Osteoblast (primary cell): ENCODE measurements around the gene FGD5. TPM values are rescaled to one million over a fixed set of nuclear protein-coding genes. Genes with fewer than 3 reads are reported as not detected.

ENCODE experiments used
- DNase-seq: peaks from one replicate; pipeline ENCODE4 v3.0.0; 2011; ENCODE audit warnings: low spot score, mixed read lengths; ENCODE audit not compliant: insufficient read length; ENCODE audit errors: missing footprints
- H2AFZ ChIP-seq: 2 replicates; pipeline ENCODE4 v1.6.0; 2011; ENCODE audit warnings: mild to moderate bottlenecking, low read length
- H3K27ac ChIP-seq: 2 replicates; pipeline ENCODE4 v1.5.1; 2011; ENCODE audit warnings: mild to moderate bottlenecking, low read depth, low read length, moderate library complexity
- H3K27me3 ChIP-seq: 2 replicates; pipeline ENCODE4 v1.6.0; 2012; ENCODE audit warnings: mild to moderate bottlenecking, control low read depth, inconsistent platforms, low read length, moderate library complexity; ENCODE audit not compliant: insufficient read depth
- H3K36me3 ChIP-seq: 2 replicates; pipeline ENCODE4 v1.5.1; 2011; ENCODE audit warnings: mild to moderate bottlenecking, low read length, control low read depth, moderate library complexity; ENCODE audit not compliant: insufficient read depth
- H3K4me1 ChIP-seq: 2 replicates; pipeline ENCODE4 v1.5.1; 2011; ENCODE audit warnings: mild to moderate bottlenecking, low read length, control low read depth, moderate library complexity; ENCODE audit not compliant: insufficient read depth
- H3K4me2 ChIP-seq: 2 replicates; pipeline ENCODE4 v1.6.0; 2011; ENCODE audit warnings: mild to moderate bottlenecking, low read length; ENCODE audit not compliant: insufficient read depth
- H3K4me3 ChIP-seq: fragments of 200-600 bp; sonication (generic); 3 replicates; pipeline ENCODE4 v1.5.1; 2012; ENCODE audit warnings: mild to moderate bottlenecking, low read length, inconsistent platforms; ENCODE audit not compliant: insufficient read depth
- H3K79me2 ChIP-seq: 2 replicates; pipeline ENCODE4 v1.6.0; 2012; ENCODE audit warnings: mild to moderate bottlenecking, low read length, control low read depth, inconsistent platforms; ENCODE audit not compliant: insufficient read depth
- H3K9me3 ChIP-seq: 2 replicates; pipeline ENCODE4 v1.5.1; 2011; ENCODE audit warnings: low read depth, low read length, control low read depth
- H4K20me1 ChIP-seq: 2 replicates; pipeline ENCODE4 v1.6.0; 2012; ENCODE audit warnings: mild to moderate bottlenecking, low read length, control low read depth; ENCODE audit not compliant: insufficient read depth
- total RNA-seq: library from RNA; depleted of rRNA; stranded (reverse); fragments of >200 nt; gene quantifications from 2 replicates; pipeline ENCODE4 v1.2.3, GENCODE V29; 2012
- TF ChIP-seq, protein P1 (sequence below): IDR thresholded peaks from 2 replicates; pipeline ENCODE4 v1.5.1; 2011; ENCODE audit warnings: mild to moderate bottlenecking, low read depth, low read length, moderate library complexity; ENCODE audit errors: extremely low read depth

The FGD5 gene
- total RNA-seq, 1 donor = under 0.01 TPM

DNA sequence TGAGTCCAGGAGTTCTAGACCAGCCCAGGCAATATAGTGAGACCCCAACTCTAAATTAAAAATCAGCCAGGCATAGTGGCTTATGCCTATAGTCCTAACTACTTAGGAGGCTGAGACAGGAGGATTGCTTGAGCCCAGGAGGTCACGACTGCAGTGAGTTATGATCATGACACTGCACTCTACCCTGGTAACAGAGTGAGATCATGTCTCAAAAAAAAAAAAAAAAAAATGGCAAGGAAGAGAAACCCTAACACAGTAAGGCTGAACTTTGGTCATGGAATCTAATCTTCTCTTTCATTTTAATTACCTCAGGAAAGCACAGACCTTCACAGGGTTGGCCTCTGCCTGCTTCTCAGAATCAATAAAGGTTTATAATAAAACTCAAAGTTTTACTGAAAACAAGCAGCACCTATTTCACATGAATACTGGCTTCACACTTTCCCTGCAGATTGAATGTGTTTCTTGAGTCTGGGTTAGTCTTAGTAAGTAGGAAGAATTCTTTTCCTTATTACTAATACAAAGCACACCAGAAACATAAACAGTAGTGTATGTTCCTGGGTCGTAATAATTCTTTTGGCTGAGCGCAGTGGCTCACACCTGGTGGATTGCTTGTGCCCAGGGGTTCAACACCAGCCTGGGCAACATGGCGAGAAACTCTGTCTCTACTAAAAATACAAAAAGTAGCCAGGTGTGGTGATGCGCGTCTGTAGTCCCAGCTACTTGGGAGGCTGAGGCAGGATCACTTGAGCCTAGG is 117.0 kb downstream of the FGD5 start:
- no peaks in the 10 kb centered on the region for H3K36me3 ChIP-seq
- no peaks in the 10 kb centered on the region for H3K27me3 ChIP-seq
- H3K9me3 ChIP-seq = no peaks in the 10 kb centered on the region
- no peaks in the 10 kb centered on the region for H3K79me2 ChIP-seq
- H3K4me3 ChIP-seq = no peak overlapping the region
- TF ChIP-seq, protein P1, sequence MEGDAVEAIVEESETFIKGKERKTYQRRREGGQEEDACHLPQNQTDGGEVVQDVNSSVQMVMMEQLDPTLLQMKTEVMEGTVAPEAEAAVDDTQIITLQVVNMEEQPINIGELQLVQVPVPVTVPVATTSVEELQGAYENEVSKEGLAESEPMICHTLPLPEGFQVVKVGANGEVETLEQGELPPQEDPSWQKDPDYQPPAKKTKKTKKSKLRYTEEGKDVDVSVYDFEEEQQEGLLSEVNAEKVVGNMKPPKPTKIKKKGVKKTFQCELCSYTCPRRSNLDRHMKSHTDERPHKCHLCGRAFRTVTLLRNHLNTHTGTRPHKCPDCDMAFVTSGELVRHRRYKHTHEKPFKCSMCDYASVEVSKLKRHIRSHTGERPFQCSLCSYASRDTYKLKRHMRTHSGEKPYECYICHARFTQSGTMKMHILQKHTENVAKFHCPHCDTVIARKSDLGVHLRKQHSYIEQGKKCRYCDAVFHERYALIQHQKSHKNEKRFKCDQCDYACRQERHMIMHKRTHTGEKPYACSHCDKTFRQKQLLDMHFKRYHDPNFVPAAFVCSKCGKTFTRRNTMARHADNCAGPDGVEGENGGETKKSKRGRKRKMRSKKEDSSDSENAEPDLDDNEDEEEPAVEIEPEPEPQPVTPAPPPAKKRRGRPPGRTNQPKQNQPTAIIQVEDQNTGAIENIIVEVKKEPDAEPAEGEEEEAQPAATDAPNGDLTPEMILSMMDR = no peak
- H3K4me2 ChIP-seq = no peak overlapping the region
- DNase-seq = no peak
- H4K20me1 ChIP-seq = no peaks in the 10 kb centered on the region
- no peaks in the 10 kb centered on the region for H3K4me1 ChIP-seq
- H2AFZ ChIP-seq = no peak overlapping the region
- no peak overlapping the region for H3K27ac ChIP-seq

DNA sequence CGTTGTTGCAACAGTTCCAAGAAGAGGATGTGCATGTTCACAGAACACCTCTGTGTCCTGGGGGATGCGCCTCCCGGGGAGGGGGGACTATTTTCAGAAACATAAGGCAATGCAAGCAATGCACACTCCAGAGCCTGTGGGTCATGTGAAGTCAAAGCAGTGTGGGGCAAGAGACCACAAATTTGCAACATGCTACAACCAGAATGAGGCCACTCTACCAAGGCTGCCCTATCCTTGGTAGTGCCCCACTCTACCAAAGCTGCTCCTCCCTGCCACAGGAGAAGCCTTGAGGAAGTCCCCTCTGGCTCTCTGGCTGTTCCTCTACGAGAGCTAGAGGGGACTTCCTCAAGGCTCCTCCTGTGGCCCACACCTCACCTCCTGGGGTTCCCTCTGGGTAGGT is 120.2 kb downstream of the FGD5 start:
- Histone ChIP-seq H3K36me3 (peaks cover 11% of the 10 kb centered on the region), H3K9me3 (no peaks in the 10 kb centered on the region), H3K27me3 (no peaks in the 10 kb centered on the region), H3K4me3 (no peak overlapping the region), H3K4me2 (no peak overlapping the region), H4K20me1 (peaks cover 17% of the 10 kb centered on the region), H3K4me1 (no peaks in the 10 kb centered on the region), H2AFZ (no peak overlapping the region), H3K79me2 (peaks cover 8% of the 10 kb centered on the region), H3K27ac (no peak overlapping the region)
- no peak for DNase-seq
- TF ChIP-seq, protein P1 = no peak

DNA sequence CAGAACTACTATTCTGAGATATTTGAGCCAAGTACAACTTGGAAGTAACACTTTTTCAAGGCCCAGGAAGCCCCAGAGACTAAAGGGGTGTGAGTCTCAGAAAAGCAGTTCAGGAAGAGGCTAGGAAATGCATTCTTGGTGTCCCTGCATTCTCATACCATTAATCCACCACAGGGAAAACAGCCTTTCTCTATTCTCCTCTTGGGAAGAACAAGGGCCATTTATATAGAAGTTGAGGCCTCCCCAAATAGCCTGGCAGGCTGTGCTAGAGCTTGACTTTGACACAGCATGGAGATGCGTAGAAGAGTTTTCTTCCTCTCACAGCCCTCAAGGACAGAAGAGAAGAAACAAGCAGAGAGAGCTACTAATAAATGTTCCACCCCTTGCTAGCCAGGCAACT is 123.1 kb downstream of the FGD5 start:
- Histone ChIP-seq H3K4me1 (peaks cover 7% of the 10 kb centered on the region), H3K27me3 (no peaks in the 10 kb centered on the region), H3K79me2 (peaks cover 37% of the 10 kb centered on the region), H2AFZ (no peak overlapping the region), H3K4me3 (no peak overlapping the region), H3K27ac (no peak overlapping the region), H3K36me3 (peaks cover 22% of the 10 kb centered on the region), H3K4me2 (no peak overlapping the region), H3K9me3 (no peaks in the 10 kb centered on the region), H4K20me1 (peaks cover 20% of the 10 kb centered on the region)
- TF ChIP-seq, protein P1 = no peak
- DNase-seq = no peak

DNA sequence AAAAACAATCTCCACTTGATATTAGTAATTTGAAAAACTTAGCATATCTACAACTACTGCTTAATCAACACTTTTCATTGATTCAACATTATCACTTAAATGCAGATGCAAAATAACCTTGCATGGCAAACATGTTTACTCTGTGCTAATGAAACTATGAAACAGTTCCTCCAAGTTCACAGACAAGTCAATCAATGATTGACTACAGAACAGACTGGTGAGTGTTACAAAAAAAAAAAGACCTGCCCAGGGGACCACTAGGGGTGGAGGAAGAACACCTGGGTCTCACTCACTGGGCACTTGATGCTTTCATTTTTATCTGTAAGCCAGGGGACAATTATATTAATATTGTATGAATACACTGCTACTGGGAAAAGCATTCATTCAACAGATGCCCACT is 124.3 kb downstream of the FGD5 start:
- Histone ChIP-seq H3K27me3 (no peaks in the 10 kb centered on the region), H3K4me1 (peaks cover 7% of the 10 kb centered on the region)
- DNase-seq = no peak

More for the DNA sequence above, 124.3 kb downstream of the FGD5 start:
- Histone ChIP-seq H3K36me3 (peaks cover 22% of the 10 kb centered on the region), H3K4me2 (no peak overlapping the region), H3K4me3 (no peak overlapping the region), H2AFZ (no peak overlapping the region), H3K79me2 (peaks cover 41% of the 10 kb centered on the region), H3K27ac (no peak overlapping the region), H3K9me3 (no peaks in the 10 kb centered on the region), H4K20me1 (peaks cover 20% of the 10 kb centered on the region)
- TF ChIP-seq, protein P1 = no peak
